ENCODE results near the gene EXOC6B.

- TF ChIP-seq CTCF (IDR thresholded peaks at IDR 0.05): no peak
- TF ChIP-seq ZFX (IDR thresholded peaks at IDR 0.05; ENCODE audit: borderline replicate concordance): no peak
These were observed 534.8 kb downstream of the EXOC6B start for GRCh38 chr2:72291059-72291458.
